GM18870 (cell line): ENCODE data around the gene CCDC88C.

Experiments
- ATAC-seq: cut with Tn5 transposase; IDR thresholded peaks from one replicate; pipeline ENCODE4 v1.9.1; 2021; ENCODE audit warnings: moderate library complexity; ENCODE audit not compliant: unreplicated experiment

The CCDC88C gene

GRCh38 chr14:91350813-91351511 is 66.7 kb downstream of the CCDC88C start:
- peak; percentile 65 for ATAC-seq

DNA sequence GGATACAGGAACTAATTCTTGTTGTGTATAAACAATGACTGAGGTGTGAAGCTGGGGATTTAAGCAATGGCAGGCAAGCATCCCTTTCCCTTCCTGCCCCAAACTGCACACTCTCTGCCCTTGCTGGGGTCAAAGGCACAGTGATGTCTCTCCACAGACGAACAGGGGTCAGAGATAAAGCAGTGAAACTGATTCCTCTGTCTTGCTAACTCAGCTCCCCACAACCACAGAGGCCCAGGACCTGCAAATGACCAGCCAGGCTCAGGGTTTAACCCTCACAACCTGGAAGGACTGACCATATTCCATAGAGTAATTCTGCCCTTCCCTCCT is 67.2 kb downstream of the CCDC88C start:
- no peak for ATAC-seq

GRCh38 chr14:91349481-91350074 is 68.0 kb downstream of the CCDC88C start:
- ATAC-seq = peak; percentile 48

DNA sequence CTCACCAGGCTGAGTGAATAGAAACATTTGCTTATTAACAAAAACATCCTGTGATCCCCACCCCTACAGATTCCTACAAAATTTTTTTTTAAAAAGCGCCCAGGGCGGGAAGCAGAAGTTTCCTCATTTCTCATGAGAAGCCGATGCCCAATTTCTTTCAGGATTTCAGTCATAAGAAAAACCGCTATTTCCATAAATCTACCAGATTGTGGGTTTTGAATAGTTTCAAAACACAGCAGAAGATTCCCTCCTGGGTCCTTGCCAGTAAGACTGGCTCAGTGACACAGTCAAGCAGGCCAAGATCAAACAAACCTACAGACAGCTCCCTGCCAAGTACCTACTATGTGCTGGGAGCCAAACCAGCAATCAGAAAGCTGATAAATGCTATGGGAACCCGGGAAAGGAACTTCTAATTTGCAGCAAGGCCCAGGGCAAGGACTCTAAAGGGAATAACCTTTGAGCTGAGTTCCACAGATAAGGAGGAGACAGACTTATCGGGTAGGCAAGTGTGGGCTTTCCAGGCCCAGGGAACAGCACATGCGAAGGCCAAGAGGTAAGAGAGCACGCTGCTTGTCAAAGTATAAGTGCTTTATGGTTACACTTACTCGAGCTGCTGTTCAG is 68.7 kb downstream of the CCDC88C start:
- no peak for ATAC-seq

- ATAC-seq = no peak
Observed at GRCh38 chr14:91346838-91347173, 70.8 kb downstream of the CCDC88C start.

DNA sequence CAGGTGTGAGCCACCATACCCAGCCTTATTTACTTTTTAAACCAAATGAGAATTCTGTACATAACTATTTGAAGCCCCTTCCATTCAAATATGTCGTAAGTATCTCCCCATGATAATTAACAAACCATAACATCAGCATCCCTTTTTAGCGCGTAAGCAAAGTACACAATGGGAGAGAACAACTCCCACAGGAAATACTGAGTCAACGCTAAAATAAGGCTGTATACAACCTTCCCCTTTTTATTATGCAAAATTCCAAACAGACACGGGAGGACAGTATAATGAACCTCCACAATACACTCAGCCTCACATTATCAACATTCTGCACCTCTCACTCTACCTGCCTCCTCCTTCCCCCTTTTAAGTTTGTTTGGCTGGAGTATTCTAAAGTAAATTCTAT is 73.5 kb downstream of the CCDC88C start:
- no peak for ATAC-seq

DNA sequence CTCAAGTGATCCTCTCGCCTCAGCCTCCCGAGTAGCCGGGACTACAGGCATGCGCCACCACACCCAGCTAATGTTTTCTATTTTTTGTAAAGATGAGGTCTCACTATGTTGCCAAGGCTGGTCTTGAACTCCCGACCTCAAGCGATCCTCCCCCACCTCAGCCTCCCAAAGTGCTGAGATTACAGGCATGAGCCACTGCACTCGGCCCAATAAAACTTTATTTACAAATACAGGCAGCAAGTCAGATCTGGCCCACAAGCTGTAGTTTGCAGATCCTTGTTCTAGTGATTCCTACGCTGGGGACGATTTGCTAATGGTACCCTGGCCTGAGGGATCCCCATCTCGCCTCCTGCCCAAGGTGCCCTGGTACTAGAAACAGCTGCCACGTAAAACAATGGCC is 74.6 kb downstream of the CCDC88C start:
- ATAC-seq = no peak

DNA sequence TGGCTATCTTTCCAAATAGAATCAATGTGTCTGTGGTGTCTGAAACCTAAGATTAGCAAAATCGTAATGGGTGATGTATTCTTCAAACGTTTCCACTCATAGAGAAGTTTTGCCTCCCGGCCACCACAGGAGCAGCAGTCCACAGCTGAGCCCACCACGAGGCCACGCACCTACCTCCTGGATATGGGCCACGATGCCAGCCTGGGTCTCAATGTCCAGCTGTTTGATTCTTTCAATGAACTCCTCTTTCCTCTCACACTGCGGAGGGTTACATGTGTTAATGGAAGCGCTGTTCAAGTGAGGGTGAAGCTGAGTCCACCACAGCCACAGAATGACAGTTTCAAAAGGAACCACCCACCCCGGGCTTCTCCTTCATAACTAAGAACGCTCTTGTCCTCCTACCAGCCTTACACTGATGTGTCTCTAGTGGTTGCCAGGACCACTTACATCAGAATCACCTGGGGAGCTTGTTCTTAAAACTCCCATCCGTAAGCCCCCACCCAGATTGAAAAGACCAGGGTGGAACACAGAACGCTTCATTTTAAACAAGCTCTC is 75.3 kb downstream of the CCDC88C start:
- no peak for ATAC-seq

- ATAC-seq = no peak
Observed at GRCh38 chr14:91341751-91342154, 75.9 kb downstream of the CCDC88C start.

DNA sequence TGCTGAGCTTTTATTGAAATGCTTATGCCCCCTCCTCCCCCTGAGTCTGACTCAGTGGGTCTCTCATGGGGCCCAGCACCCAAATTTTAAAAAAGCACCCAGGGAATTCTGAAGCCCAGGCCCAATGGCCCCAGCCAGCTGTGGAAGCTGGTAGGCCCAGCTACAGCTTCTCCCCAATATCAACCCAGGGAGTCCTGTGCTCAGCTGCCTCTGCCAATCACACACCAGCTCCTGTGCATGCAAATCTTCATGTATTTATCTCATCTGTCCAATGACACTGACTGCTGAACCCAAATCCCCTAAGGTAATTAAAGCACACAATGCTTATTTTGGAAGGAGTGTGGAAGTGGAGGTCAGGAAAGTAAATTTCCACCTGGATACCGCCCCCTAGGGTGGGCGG is 76.3 kb downstream of the CCDC88C start:
- ATAC-seq = no peak

- no peak for ATAC-seq
Observed at GRCh38 chr14:91339671-91340369, 77.8 kb downstream of the CCDC88C start.

DNA sequence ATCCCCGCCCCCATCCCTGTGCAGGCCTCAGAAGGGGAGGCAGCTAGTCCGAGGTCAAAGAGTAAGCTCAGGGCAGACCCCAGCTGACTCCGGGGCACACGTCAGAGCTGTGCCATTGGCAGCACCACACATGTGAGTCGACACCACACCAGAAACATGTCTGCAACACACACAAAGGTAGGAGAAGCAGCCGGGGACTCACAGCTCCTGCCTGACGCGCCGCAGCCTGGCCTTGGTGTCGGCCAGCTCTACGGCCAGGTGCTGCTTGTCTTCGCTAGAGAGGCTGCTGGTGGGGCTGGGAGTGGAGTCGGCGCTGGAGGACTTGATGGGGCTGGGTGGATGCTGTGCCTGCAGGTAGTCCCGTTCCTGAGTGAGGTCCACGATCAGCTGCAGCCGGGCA is 78.5 kb downstream of the CCDC88C start:
- no peak for ATAC-seq

- ATAC-seq = no peak
Observed at GRCh38 chr14:91338379-91338778, 79.2 kb downstream of the CCDC88C start.

DNA sequence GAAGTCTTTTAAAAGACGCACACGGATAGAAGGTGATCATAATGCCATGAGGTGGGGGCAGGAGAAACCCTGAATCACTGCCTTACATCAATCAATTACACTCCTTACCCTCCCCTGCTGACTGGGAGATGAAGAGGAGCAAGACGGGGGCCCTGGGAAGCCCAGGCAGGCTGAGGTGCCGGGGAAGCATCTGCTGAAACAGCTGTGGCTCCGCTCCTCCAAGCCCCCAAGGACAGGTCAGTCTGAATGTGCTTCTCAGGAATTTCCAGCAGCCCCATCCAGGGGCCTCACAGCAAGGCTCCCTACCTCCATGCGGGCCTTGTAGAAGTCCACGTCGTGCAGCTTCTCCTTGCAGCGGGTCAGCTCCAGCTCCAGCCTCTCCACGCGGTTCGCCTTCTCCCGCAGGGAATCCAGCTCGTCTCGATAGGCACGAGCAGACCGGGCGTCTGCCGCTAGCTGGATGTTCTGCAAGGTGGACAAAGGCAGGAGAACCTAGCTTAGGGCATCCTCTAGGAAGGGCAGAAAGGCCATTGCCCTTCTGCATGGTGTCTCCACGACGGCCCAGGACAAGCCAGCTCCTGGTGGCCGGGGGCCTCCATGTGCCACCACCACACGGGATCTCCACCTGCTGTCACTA is 79.8 kb downstream of the CCDC88C start:
- no peak for ATAC-seq

DNA sequence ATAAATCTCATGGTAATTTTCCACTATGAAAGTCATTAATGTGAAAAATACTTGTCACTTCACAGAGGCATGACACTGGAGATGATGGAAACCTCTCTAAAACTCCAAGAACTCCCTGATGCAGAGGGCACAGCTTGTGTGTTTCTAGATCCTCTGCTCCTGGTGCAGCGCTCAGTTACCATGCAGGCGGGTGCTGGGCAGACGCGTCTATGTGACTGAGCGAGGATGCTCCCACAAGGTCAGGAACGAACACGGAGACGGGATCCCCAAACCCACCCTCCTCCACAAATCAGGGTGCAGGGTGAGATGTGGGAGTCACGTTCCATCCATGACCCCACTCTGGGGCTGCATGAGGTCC is 81.5 kb downstream of the CCDC88C start:
- ATAC-seq = no peak

DNA sequence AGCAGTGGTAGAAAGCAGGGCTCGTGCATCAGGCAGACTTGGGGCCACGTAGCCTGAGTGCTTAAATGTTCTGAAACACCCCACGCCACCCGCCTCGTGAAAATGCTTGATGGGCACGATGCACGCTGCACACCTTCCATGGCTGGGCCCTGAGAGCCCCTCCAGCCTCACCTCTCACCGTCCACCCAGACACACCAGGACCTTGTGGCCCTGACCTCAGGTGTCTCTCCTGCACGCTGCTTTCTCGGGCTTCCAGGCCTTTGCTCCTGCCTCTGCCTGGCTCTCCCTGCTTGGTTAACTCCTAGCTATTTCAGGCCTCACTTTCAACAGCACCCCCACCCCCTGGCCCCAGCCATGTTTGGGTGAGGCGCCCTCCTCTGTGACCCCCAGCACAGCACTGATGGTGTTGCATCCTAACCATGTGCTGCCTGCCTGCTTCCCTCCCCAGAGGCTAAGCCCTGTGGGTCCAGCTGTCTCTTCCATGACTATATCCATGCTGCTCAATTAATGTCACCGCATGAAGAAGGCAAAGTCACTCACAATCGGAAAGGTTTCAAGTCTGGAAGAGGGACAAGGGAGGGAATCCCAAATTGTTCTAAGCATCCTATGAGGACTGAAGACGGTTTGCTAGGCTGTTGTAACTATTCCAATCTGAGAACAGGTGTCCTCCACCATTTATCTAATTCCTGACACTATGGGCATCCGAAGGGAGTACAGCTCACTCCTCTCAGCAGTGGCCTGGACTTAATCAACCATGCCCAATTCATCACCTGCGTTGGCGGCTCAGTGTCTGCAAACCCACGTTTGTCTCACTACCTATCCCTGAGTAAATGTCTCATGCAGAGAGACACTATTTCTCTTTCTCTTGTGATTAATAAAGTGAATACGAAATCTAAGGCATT is 82.2 kb downstream of the CCDC88C start:
- ATAC-seq = no peak

- ATAC-seq = no peak
Observed at GRCh38 chr14:91333650-91334039, 84.0 kb downstream of the CCDC88C start.

- no peak for ATAC-seq
Observed at GRCh38 chr14:91332986-91333649, 84.5 kb downstream of the CCDC88C start.

DNA sequence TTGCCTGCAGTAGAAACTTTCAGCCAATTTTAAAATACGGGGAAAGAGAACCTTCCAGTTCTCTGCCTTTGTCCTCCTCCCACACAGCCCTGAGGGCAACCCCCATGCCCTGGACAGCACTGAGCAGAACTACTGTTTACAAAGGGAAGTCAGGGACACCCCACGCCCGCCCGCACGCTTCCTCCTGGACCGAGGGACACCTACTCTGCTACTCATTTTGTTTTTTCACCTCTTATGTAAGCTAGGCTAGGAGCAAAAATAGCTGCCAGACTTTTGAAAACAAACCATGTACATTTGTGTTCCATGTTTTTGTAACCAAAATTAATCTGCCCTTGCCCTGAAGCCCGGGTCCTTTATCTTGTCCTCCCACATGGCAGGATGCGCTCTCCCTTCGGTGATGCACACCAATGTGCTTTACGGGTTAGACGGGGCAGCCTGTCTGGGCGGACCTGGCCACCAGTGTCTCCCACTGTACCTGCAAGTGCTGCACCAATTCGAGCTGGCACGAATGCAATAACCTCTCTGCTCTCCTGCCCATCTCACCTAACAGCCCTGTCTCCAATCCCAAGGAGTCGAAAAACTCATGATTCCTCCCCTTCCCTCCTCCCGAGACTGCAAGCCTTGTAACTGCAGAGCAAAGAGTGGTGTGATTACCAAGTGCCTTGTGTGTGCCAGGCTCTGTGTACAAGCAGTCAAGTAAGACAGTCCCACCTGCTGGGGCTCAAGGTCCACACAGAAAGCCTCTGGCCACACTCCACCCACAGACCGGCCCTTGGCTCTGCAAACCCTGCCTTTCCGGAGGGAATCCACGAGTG is 85.2 kb downstream of the CCDC88C start:
- ATAC-seq = no peak
